CD4-positive, alpha-beta T cell treated with Interferon alpha-2 for 1 hour (primary cell): ENCODE results near the gene TOP1.
"Not testable (repeated sequence)": the region's sequence is repeated elsewhere in the genome, so short reads cannot be mapped to it uniquely, and the experiment has no call there.

Experiments used
- DNase-seq, 2 donors: peaks; one replicate each; pipeline ENCODE4 v3.0.0-alpha.2; 2020 to 2022

TOP1 gene

DNA sequence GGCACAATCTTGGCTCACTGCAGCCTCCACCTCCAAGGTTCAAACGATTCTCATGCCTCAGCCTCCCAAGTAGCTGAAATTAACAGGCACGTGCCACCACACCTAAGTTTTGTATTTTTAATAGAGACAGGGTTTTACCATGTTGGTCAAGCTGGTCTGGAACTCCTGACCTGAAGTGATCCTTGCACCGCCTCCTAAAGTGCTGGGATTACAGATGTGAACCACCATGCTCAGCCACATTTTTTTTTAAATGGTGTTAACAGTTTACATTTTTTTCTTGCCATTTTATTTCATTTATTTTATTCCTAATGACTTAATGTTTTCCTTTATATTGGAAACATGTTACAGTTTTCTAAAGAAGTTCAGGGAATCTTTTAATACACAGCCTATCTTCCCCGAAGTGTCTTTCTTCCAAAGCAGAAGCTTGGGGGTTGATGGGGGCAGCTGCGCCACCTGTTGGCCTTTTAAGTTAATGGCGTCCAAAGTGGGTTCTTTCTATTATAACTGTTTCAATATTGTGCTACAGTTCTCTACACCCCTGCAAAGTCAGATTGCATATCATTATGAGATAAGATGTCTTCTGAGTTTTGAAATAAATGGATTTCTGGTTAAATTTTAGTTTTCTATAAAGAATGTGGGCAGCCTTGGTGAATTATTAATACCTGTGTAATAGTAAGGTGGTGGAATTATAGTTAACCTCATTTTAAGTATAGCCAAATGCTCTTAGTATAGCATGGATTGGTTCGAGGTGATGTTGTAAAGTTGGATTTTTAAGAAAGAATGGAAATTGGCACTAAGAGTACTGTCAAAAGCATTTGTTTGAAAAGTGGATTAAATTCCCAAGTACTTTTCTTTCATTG is 66.7 kb downstream of the TOP1 start:
- peak; percentile 57 to 70 for DNase-seq

GRCh38 chr20:41098703-41099250 is 70.2 kb downstream of the TOP1 start:
- DNase-seq: no peak

GRCh38 chr20:41100001-41100480 is 71.4 kb downstream of the TOP1 start:
- no peak for DNase-seq

- no peak for DNase-seq
Observed at GRCh38 chr20:41101660-41102059, 73.0 kb downstream of the TOP1 start.

GRCh38 chr20:41108531-41108930 is 79.9 kb downstream of the TOP1 start:
- no peak for DNase-seq

- DNase-seq: no peak
Observed at GRCh38 chr20:41110012-41110411, 81.4 kb downstream of the TOP1 start.

GRCh38 chr20:41110930-41111577 is 82.4 kb downstream of the TOP1 start:
- no peak for DNase-seq

- no peak for DNase-seq
Observed at GRCh38 chr20:41111578-41111951, 82.9 kb downstream of the TOP1 start.

- no peak for DNase-seq
Observed at GRCh38 chr20:41116282-41116956, 87.8 kb downstream of the TOP1 start.

DNA sequence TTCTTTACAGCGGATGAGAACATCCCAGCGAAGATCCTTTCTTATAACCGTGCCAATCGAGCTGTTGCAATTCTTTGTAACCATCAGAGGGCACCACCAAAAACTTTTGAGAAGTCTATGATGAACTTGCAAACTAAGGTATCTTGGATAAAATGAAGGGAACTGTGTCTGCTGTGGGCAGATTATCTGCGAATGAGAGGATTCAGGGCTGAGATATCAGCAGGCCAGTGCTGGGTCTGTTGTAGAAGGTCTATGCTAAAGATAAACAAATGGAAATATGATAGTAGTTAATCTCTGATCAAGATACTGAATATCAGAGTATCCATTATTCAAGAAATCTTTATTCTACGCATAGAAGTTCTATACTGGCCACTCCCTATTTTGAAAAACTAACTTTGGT is 89.5 kb downstream of the TOP1 start:
- not testable (repeated sequence) for DNase-seq

DNA sequence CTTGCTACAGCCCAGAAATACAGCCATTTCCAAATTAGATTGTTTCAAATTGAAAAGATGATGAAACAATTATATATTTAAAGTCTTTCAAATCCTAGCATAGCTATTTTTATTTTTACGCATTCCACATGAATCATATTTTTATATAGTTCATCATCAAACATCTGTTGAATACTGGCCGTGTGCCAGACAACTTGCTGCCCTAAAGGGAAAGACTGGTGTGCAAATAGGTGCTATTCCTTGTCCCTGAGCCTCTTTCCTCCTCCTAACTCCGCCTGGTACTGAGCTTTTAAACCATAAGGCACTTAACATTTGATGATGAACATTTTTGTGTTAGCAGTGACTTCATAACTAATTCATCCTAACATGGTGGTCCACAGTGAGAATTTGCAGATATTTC is 90.0 kb downstream of the TOP1 start:
- DNase-seq: no peak

GRCh38 chr20:41119614-41120561 is 91.3 kb downstream of the TOP1 start:
- DNase-seq: no peak

- DNase-seq: no peak
Observed at GRCh38 chr20:41121399-41121798, 92.8 kb downstream of the TOP1 start.

- no peak for DNase-seq
Observed at GRCh38 chr20:41123631-41124030, 95.0 kb downstream of the TOP1 start.

GRCh38 chr20:41124451-41125094 is 96.0 kb downstream of the TOP1 start:
- no peak for DNase-seq

DNA sequence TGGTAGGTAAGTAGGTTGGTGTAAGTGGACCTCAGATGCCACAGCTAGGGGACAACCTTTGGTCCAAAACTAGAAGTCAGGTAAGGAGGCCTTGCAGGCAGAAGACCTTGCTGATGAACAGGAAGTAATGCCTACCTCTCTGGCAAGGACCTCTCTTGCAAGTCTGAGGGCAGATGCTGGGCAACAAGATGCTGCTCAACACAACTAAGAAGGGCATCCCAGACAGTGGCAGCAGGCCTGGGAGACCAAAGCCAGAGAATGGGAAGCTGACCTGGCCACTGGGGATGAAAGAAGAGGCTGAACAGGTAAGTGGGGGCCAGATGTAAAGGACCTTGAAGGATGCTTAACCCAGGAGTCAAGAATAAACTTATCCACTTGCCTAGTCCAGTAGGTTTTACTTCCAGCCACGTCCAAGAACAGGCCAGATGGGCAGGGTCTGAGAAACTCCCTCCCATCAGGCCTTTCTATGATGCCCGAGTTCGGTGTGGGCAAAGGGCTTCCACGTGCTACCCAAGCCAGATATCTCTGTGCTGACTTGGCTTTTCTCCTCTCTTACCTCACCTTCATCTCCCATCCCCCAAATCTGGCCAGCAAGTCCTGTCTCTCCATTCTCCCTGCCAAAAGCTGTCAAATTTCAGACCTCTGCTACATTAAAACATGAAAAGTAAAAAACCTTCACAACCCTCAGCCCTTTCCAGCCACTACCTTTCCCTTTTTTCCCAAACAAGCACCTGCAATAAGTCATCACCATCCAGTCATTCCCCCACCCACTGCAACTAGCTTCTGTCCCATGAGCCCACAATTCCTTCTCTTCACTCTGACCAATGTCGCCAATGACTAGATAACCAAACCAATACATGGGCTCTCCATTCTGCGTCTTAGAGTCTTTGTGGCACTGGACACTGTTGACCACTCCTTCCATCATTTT is 97.2 kb downstream of the TOP1 start:
- DNase-seq: no peak

GRCh38 chr20:41126719-41127118 is 98.1 kb downstream of the TOP1 start:
- no peak for DNase-seq

GRCh38 chr20:41128317-41128716 is 99.7 kb downstream of the TOP1 start:
- DNase-seq: not testable (repeated sequence)

DNA sequence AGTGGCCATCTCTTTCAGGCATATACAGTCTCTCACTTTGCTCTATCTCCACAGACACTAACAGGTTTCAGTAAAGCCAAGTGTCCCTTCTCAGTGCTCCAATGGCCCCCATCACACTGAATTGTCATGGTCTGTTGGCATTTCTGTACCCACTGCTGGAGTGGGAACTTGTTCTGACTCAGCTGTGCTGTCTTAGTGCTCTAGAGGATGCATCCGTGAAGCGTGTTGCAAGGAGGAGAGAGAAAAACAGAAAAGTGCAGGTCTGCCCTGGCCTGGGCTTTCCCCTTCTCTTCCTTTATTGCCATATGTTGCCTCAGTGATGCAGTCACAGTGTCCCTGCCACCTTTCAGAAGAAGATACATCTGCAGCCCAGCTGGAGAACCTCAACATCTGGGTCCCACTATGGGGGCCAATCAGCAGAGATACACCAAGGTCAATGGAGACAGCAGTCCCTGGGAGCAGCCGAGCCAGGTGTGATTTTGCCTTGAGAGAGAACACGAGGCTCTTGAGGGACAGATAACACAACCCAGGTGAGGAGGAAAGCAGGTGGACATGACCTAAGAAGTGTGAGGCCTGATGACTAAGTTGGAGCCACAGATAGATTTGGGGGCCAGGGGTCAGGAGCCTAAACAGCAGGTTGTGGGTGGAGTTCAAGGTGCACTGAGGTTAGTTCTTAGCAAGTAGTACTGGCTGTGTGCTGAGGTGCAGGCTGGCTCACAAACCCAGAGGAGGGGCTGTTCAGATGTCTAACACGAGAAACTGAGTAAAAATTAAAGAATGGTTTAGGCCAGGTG is 103.2 kb downstream of the TOP1 start:
- DNase-seq: no peak

DNA sequence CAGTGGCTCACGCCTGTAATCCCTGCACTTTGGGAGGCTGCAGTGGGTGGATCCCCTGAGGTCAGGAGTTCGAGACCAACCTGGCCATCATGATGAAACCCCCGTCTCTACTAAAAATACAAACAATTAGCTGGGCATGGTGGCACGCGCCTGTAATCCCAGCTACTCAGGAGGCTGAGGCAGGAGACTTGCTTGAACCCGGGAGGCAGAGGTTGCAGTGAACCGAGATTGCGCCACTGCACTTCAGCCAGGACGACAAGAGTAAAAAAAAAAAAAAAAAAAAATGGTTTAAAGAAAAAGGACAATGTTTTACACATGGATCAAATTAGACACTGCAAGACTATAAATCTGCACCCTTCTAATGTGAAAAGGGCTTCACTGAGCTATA is 103.8 kb downstream of the TOP1 start:
- not testable (repeated sequence) for DNase-seq
